HCT116 (cell line): ENCODE data around the gene ERC2. TPM values are rescaled to one million over a fixed set of nuclear protein-coding genes. Genes with fewer than 3 reads are reported as not detected.
"Not testable (repeated sequence)": the region's sequence is repeated elsewhere in the genome, so short reads cannot be mapped to it uniquely, and the experiment has no call there.

Experiments used
- ATAC-seq: fragments of 200-7000 bp; cut with Tn5 transposase; 2 replicates; pipeline ENCODE4 v1.9.1; 2020; ENCODE audit warnings: mild to moderate bottlenecking, moderate library complexity
- BruUV-seq: library from RNA; stranded (reverse); fragments of 400-500 nt; replicated peaks from 2 replicates; lab custom pipeline; 2021; lab: Mats Ljungman, UMichigan
- CTCF ChIA-PET: fragments of 300-600 bp; sonication (Branson Sonifier 250); formaldehyde crosslinking; loops from one replicate; lab custom pipeline; 2021; ENCODE audit warnings: antibody characterized with exemption; lab: Charles Lee
- POLR2A ChIA-PET: fragments of 300-600, 350-600 bp; sonication (Branson Sonifier 250); formaldehyde crosslinking; loops from one replicate; lab custom pipeline; 2021; ENCODE audit warnings: antibody characterized with exemption; lab: Charles Lee
- RAD21 ChIA-PET, 2 experiments: fragments of 300-600 bp; sonication (Branson Sonifier 250); formaldehyde crosslinking; loops; one replicate each; lab custom pipeline; 2023; ENCODE audit warnings: low total read pairs in 2 of 2; ENCODE audit not compliant: uncharacterized antibody in 2 of 2, unreplicated experiment in 2 of 2, low non-redundant PET in 1 of 2; lab: Charles Lee
- DNase-seq: peaks from one replicate; pipeline ENCODE4 v3.0.0-alpha.2; 2010; ENCODE audit warnings: low read depth, low spot score
- H2AFZ ChIP-seq: fragments of 200-600 bp; shearing (Covaris generic), sonication (generic); 2 replicates; pipeline ENCODE4 v1.6.1; 2017; ENCODE audit warnings: low read depth, mixed run types, mixed read lengths, antibody characterized with exemption, low read length; ENCODE audit not compliant: poor library complexity, severe bottlenecking
- H3K27ac ChIP-seq: 2 replicates; pipeline ENCODE4 v1.5.1; 2012; ENCODE audit warnings: low read depth, low read length
- H3K27me3 ChIP-seq: fragments of 200-600 bp; sonication (generic); 2 replicates; pipeline ENCODE4 v1.6.1; 2016; ENCODE audit warnings: mixed run types, low read length, mixed read lengths; ENCODE audit not compliant: insufficient read depth
- H3K36me3 ChIP-seq, 2 experiments: fragments of 200-500 bp in 1 of 2; fragments of 200-600 bp in 1 of 2; sonication (Bioruptor generic) in 1 of 2; sonication (generic) in 1 of 2; 2 replicates each; pipeline versions ENCODE4 v1.5.1 to v1.6.1; 2014 to 2016; ENCODE audit warnings: low read length in 2 of 2, inconsistent platforms in 1 of 2, mixed read lengths in 1 of 2, mixed run types in 1 of 2; ENCODE audit not compliant: insufficient read depth in 2 of 2, control insufficient read depth in 1 of 2
- H3K4me1 ChIP-seq, 2 experiments: fragments of 200-600 bp in 1 of 2; sonication (generic) in 1 of 2; 2 replicates each; pipeline versions ENCODE4 v1.5.1 to v1.6.1; 2012 to 2017; ENCODE audit warnings: low read length in 2 of 2, inconsistent platforms in 1 of 2, mild to moderate bottlenecking in 1 of 2, mixed read lengths in 1 of 2, mixed run types in 1 of 2, moderate library complexity in 1 of 2; ENCODE audit not compliant: insufficient read depth in 2 of 2, control insufficient read depth in 1 of 2
- H3K4me2 ChIP-seq: fragments of 200-600 bp; sonication (generic); 2 replicates; pipeline ENCODE4 v1.6.1; 2017; ENCODE audit warnings: mixed run types, low read length, mixed read lengths
- H3K4me3 ChIP-seq, 2 experiments: fragments of 200-600 bp in 1 of 2; sonication (generic) in 1 of 2; replicated peaks in 1 of 2; 2 replicates each; pipeline ENCODE4 v1.5.1; 2011 to 2016; ENCODE audit warnings: low read length in 2 of 2, control low read depth in 1 of 2, low read depth in 1 of 2, mild to moderate bottlenecking in 1 of 2, mixed read lengths in 1 of 2, mixed run types in 1 of 2
- H3K79me2 ChIP-seq: fragments of 200-600 bp; sonication (generic); 2 replicates; pipeline ENCODE4 v1.6.1; 2017; ENCODE audit warnings: mild to moderate bottlenecking, mixed run types, low read length, moderate library complexity, mixed read lengths; ENCODE audit not compliant: insufficient read depth
- H3K9ac ChIP-seq: fragments of 200-600 bp; sonication (generic); 2 replicates; pipeline ENCODE4 v1.6.1; 2016; ENCODE audit warnings: low read length, mixed read lengths
- H3K9me2 ChIP-seq: fragments of 200-600 bp; sonication (generic), shearing (Covaris generic); 2 replicates; pipeline ENCODE4 v1.6.1; 2017; ENCODE audit warnings: mixed run types, mild to moderate bottlenecking, moderate library complexity; ENCODE audit not compliant: insufficient read depth
- H3K9me3 ChIP-seq, 2 experiments: fragments of 200-500 bp in 1 of 2; fragments of 200-600 bp in 1 of 2; sonication (Bioruptor generic) in 1 of 2; sonication (generic) in 1 of 2; 2 replicates each; pipeline ENCODE4 v1.6.1; 2014 to 2017; ENCODE audit warnings: low read length in 2 of 2, mixed read lengths in 2 of 2, inconsistent platforms in 1 of 2, low read depth in 1 of 2, mild to moderate bottlenecking in 1 of 2, mixed run types in 1 of 2, moderate library complexity in 1 of 2; ENCODE audit not compliant: control insufficient read depth in 1 of 2, insufficient read depth in 1 of 2
- H4K20me1 ChIP-seq: fragments of 200-600 bp; sonication (generic), shearing (Covaris generic); 2 replicates; pipeline ENCODE4 v1.6.1; 2017; ENCODE audit warnings: mixed run types, mild to moderate bottlenecking, moderate library complexity; ENCODE audit not compliant: insufficient read depth
- CBX3 ChIP-seq: IDR thresholded peaks from 2 replicates; pipeline ENCODE4 v1.6.1; 2012; ENCODE audit warnings: low read depth
- CEBPB ChIP-seq: IDR thresholded peaks from 2 replicates; pipeline ENCODE4 v1.6.1; 2012; ENCODE audit warnings: low read depth
- EGR1 ChIP-seq: IDR thresholded peaks from 2 replicates; pipeline ENCODE4 v1.6.1; 2012; ENCODE audit warnings: low read depth
- ELF1 ChIP-seq: IDR thresholded peaks from 2 replicates; pipeline ENCODE4 v1.6.1; 2012; ENCODE audit warnings: low read depth, borderline replicate concordance
- EZH2 ChIP-seq: fragments of 200-600 bp; sonication (generic); IDR thresholded peaks from 2 replicates; pipeline ENCODE4 v1.6.1; 2017; ENCODE audit warnings: antibody characterized with exemption, mixed run types
- FOSL1 ChIP-seq: IDR thresholded peaks from 2 replicates; pipeline ENCODE4 v1.6.1; 2012; ENCODE audit warnings: low read depth
- POLR2A ChIP-seq: IDR thresholded peaks from 2 replicates; pipeline ENCODE4 v1.7.0; 2011; ENCODE audit warnings: borderline replicate concordance; ENCODE audit not compliant: insufficient read depth, insufficient read length; ENCODE audit errors: extremely low read depth
- POLR2AphosphoS5 ChIP-seq: IDR thresholded peaks from 2 replicates; pipeline ENCODE4 v1.6.1; 2011; ENCODE audit warnings: mild to moderate bottlenecking, low read depth, low read length, moderate library complexity
- RAD21 ChIP-seq: IDR thresholded peaks from 2 replicates; pipeline ENCODE4 v1.6.1; 2012; ENCODE audit warnings: low read depth, mild to moderate bottlenecking
- SIN3A ChIP-seq: IDR thresholded peaks from 2 replicates; pipeline ENCODE4 v1.6.1; 2012; ENCODE audit warnings: low read depth
- TCF7L2 ChIP-seq: IDR thresholded peaks from 2 replicates; pipeline ENCODE4 v1.7.0; 2011; ENCODE audit warnings: borderline replicate concordance, inconsistent platforms; ENCODE audit not compliant: insufficient read depth, insufficient read length; ENCODE audit errors: extremely low read depth
- YY1 ChIP-seq: IDR thresholded peaks from 2 replicates; pipeline ENCODE4 v1.6.1; 2011; ENCODE audit warnings: low read length, low read depth, moderate library complexity, mild to moderate bottlenecking; ENCODE audit not compliant: insufficient replicate concordance; ENCODE audit errors: extremely low read depth
- ZFX ChIP-seq: fragments of 450-650 bp; IDR thresholded peaks from 2 replicates; pipeline ENCODE4 v1.6.1; 2017
- ZNF274 ChIP-seq: fragments of 200-500 bp; sonication (Bioruptor generic); IDR thresholded peaks from 2 replicates; pipeline ENCODE4 v1.6.1; 2014; ENCODE audit warnings: mild to moderate bottlenecking, low read depth, low read length, inconsistent platforms
- intact Hi-C: fragments of 100-400 bp; cut with micrococcal nuclease; formaldehyde crosslinking; loops from 2 replicates; pipeline ENCODE4 v1.10.0; 2022
- total RNA-seq: library from RNA; stranded (reverse); gene quantifications from one replicate; pipeline ENCODE4 v1.2.1, GENCODE V29; 2021; ENCODE audit not compliant: unreplicated experiment
- TF ChIP-seq, protein P1 (sequence below): IDR thresholded peaks from 2 replicates; pipeline ENCODE4 v1.6.1; 2011; ENCODE audit warnings: mild to moderate bottlenecking, low read length, moderate library complexity; ENCODE audit not compliant: insufficient replicate concordance; ENCODE audit errors: extremely low read depth
- TF ChIP-seq, protein P2 (sequence below), 3 experiments: fragments of 200-600 bp in 1 of 3; sonication (generic) in 1 of 3; IDR thresholded peaks in 2 of 3; conservative IDR thresholded peaks in 1 of 3; 2 replicates each; pipeline ENCODE4 v1.5.1; 2012 to 2017; ENCODE audit warnings: low read depth in 2 of 3, low read length in 2 of 3, antibody characterized with exemption in 1 of 3, borderline replicate concordance in 1 of 3, control low read depth in 1 of 3, mild to moderate bottlenecking in 1 of 3, mixed read lengths in 1 of 3, mixed run types in 1 of 3, moderate library complexity in 1 of 3; ENCODE audit not compliant: insufficient read depth in 1 of 3
- TF ChIP-seq, protein P3 (sequence below): IDR thresholded peaks from 2 replicates; pipeline ENCODE4 v1.6.1; 2012
- TF ChIP-seq, protein P4 (sequence below): IDR thresholded peaks from 2 replicates; pipeline ENCODE4 v1.6.1; 2012

The ERC2 gene
- total RNA-seq, 1 experiment from 2014 or later: not detected

DNA sequence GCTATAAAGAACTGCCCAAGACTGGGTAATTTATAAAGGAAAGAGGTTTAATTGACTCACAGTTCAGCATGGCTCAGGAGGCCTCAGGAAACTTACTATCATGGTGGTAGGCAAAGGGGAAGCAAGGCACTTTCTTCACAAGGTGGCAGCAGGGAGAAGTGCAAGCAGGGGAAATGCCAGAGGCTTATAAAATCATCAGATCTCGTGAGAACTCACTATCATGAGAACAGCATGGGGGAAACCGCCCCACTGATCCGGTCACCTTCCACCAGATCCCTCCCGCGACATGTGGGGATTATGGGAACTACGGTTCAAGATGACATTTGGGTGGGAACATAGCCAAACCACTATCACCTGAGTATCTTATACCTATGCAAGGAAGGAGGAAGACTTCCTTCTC, 963.2 kb downstream of the ERC2 start:
- CTCF ChIA-PET, intact Hi-C loops, POLR2A ChIA-PET: not testable (repeated sequence)

DNA sequence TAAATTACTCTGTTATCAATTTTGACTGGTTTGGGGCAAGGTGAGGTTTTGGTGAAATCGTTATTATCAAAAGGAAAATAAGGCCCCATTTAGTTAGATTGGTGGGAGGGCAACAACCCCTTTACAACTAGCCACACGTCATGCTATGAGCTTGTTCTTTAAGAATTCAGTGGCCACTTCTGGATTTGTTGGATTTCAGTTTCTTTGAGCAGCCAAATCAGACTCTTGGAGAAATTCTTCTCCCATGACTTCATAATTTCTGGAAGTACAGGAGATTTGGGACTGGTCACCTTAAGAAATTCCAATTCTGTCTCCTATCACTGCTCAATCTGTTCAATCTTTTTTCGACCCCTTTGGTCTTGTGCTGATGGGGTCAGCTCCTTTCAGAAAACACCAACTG, 966.4 kb downstream of the ERC2 start:
- no peaks in the 10 kb centered on the region for H3K27me3 ChIP-seq
- BruUV-seq: no TSS peak
- ATAC-seq (no peak), DNase-seq (no peak)
- H3K36me3 ChIP-seq: no peaks in the 10 kb centered on the region
- H3K79me2 ChIP-seq: no peaks in the 10 kb centered on the region
- ChIA-PET CTCF (no interaction called here), RAD21 (no interaction called here), POLR2A (no interaction called here)
- H3K9ac ChIP-seq: no peak overlapping the region
- no peak overlapping the region for H3K27ac ChIP-seq
- intact Hi-C loops: no loop called here
- no peak overlapping the region for H3K4me3 ChIP-seq
- H3K9me3 ChIP-seq: no peaks in the 10 kb centered on the region; a peak in 2 of 4 replicates
- H4K20me1 ChIP-seq: no peaks in the 10 kb centered on the region
- no peak overlapping the region for H3K4me2 ChIP-seq
- H2AFZ ChIP-seq: no peak overlapping the region
- H3K4me1 ChIP-seq: no peaks in the 10 kb centered on the region
- H3K9me2 ChIP-seq: no peaks in the 10 kb centered on the region
- TF ChIP-seq CEBPB: no peak
- TF ChIP-seq, protein P1, sequence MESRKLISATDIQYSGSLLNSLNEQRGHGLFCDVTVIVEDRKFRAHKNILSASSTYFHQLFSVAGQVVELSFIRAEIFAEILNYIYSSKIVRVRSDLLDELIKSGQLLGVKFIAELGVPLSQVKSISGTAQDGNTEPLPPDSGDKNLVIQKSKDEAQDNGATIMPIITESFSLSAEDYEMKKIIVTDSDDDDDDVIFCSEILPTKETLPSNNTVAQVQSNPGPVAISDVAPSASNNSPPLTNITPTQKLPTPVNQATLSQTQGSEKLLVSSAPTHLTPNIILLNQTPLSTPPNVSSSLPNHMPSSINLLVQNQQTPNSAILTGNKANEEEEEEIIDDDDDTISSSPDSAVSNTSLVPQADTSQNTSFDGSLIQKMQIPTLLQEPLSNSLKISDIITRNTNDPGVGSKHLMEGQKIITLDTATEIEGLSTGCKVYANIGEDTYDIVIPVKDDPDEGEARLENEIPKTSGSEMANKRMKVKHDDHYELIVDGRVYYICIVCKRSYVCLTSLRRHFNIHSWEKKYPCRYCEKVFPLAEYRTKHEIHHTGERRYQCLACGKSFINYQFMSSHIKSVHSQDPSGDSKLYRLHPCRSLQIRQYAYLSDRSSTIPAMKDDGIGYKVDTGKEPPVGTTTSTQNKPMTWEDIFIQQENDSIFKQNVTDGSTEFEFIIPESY: no peak
- no peak for TF ChIP-seq EGR1
- TF ChIP-seq, protein P2, sequence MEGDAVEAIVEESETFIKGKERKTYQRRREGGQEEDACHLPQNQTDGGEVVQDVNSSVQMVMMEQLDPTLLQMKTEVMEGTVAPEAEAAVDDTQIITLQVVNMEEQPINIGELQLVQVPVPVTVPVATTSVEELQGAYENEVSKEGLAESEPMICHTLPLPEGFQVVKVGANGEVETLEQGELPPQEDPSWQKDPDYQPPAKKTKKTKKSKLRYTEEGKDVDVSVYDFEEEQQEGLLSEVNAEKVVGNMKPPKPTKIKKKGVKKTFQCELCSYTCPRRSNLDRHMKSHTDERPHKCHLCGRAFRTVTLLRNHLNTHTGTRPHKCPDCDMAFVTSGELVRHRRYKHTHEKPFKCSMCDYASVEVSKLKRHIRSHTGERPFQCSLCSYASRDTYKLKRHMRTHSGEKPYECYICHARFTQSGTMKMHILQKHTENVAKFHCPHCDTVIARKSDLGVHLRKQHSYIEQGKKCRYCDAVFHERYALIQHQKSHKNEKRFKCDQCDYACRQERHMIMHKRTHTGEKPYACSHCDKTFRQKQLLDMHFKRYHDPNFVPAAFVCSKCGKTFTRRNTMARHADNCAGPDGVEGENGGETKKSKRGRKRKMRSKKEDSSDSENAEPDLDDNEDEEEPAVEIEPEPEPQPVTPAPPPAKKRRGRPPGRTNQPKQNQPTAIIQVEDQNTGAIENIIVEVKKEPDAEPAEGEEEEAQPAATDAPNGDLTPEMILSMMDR (IDR thresholded peaks at IDR 0.05 in 2 of 3, conservative IDR thresholded peaks at IDR 0.05 in 1 of 3; ENCODE audit: borderline replicate concordance in 1 of 3, insufficient read depth in 1 of 3, low read depth in 2 of 3, low read length in 2 of 3): no peak
- TF ChIP-seq CBX3: no peak
- no peak for TF ChIP-seq SIN3A
- TF ChIP-seq, protein P3, sequence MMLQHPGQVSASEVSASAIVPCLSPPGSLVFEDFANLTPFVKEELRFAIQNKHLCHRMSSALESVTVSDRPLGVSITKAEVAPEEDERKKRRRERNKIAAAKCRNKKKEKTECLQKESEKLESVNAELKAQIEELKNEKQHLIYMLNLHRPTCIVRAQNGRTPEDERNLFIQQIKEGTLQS: no peak
- TF ChIP-seq RAD21: no peak
- TF ChIP-seq FOSL1: no peak
- TF ChIP-seq POLR2A: no peak
- TF ChIP-seq, protein P4, sequence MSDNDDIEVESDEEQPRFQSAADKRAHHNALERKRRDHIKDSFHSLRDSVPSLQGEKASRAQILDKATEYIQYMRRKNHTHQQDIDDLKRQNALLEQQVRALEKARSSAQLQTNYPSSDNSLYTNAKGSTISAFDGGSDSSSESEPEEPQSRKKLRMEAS: no peak
- TF ChIP-seq ZFX: no peak
- no peak for TF ChIP-seq EZH2
- TF ChIP-seq POLR2AphosphoS5: no peak
- no peak for TF ChIP-seq ELF1
- TF ChIP-seq TCF7L2: no peak
- TF ChIP-seq ZNF274: no peak
- no peak for TF ChIP-seq YY1
- TF ChIP-seq, all 23 proteins: peak for 0

More for the DNA sequence above, 963.2 kb downstream of the ERC2 start:
- DNase-seq, H3K9me3 ChIP-seq, RAD21 ChIA-PET, H3K27ac ChIP-seq, H3K9me2 ChIP-seq, ATAC-seq, H4K20me1 ChIP-seq, H3K27me3 ChIP-seq, BruUV-seq, H3K79me2 ChIP-seq, H3K4me3 ChIP-seq, H3K36me3 ChIP-seq, H3K4me1 ChIP-seq, H3K4me2 ChIP-seq, H3K9ac ChIP-seq, H2AFZ ChIP-seq: not testable (repeated sequence)
